ENCODE results near the gene EPHB2.

The EPHB2 gene

DNA sequence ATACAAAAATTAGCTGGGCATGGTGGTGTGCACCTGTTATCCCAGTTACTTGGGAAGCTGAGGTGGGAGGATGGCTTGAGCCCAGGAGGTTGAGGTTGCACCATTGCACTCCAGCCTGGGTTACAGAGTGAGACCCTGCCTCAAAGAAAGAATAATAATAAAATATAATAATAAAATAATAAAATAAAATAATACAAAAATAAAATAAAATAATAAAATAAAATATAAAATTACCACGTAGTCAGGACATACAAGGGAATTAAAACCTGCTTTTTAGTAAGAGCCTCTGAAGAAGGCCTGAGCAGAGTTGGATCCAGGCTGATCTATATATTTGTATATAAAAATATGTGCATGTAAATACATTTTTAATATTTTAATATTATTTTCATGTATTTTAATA lies 41.7 kb downstream of the EPHB2 start:
- no peak for DNase-seq

DNA sequence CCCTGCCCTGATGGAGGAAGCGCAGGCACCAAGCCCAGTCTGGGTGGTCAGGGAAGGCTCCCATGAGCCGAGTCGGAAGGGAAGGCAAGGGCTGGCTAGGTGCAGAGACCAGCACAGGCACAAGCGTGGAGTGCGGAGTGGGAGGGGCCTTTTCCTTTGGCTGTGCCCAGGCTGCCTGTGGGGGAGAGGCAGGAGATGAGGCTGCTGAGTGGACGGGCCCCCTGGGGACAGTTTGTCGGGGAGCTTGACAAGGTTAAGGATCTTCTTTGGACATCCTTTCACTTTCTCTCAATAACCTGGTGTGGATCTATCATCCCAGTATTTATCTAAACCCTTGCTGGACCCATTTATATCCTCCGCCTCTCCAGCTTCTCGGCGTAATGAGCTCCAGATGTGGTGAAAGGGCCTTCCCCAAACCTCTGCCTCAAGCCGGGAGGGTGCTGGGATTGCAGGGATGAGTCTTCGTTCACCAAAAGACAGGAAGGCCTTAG lies 42.9 kb downstream of the EPHB2 start:
- no peak for DNase-seq

DNA sequence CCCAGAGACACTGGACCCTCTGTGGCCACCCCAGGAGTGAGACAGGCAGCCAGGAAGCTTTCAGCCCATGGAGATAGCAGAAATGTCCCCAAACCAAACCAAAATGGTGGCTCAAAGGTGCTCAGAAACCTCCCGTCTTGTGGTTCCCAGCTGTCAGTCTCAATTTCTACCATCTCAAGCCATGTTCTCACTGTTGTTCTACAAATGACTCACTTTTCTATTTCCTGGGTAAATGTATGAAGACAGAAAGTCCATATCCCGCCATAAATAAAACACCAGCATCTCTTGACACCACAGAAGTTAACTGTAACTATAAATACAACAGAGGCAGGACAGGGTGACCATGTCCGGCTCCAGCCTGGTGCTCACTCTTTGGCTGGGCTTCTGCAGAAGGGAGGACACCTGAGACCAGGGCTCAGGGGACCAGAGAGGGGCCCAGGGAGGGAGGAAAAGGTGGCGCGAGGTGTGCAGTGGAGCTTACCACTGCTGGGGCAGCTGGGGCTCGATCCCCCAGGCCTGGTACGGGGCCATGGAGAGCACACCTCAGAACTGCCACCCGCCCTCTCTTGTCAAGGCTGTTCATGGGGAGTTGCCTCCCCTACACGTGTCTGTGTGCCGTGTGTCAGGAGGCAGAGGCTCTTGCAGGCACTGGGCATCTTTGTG lies 43.6 kb downstream of the EPHB2 start:
- DNase-seq = no peak

DNA sequence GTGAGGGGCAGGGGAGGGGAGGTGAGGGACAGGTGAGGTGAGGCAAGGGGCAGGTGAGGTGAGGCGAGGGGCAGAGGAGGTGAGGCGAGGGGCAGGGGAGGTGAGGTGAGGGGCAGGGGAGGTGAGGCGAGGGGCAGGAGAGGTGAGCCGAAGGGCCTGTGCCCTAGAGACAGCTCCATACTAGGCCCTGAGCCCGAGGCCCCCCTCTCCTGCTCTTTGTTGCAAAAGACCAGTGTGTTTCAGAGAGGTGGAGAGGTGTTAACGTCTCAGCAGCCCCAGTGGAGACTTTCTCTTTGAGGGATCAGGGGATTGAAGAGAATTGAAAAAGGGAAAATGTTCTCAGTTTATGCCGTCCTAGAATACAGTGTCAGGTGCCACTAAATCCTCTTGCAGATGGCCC lies 44.2 kb downstream of the EPHB2 start:
- DNase-seq = no peak

DNA sequence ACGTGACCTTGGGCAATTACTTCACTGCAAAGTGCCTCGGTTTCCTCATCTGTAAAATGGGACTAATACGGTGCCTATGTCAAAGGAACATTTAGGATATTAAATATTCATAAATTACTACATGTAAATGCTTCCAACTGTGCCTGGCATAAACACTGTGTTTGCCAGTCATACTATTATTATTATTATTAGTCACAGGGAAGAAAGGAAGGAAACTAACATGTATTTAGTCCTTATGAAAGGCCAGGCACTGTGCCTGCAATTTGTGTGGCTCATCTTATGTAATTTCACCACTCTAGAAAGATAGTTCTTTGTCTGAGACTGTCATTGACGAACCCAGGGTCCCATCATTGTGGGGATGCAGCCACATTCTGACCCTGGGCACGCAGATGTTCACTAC lies 45.0 kb downstream of the EPHB2 start:
- no peak for DNase-seq

DNA sequence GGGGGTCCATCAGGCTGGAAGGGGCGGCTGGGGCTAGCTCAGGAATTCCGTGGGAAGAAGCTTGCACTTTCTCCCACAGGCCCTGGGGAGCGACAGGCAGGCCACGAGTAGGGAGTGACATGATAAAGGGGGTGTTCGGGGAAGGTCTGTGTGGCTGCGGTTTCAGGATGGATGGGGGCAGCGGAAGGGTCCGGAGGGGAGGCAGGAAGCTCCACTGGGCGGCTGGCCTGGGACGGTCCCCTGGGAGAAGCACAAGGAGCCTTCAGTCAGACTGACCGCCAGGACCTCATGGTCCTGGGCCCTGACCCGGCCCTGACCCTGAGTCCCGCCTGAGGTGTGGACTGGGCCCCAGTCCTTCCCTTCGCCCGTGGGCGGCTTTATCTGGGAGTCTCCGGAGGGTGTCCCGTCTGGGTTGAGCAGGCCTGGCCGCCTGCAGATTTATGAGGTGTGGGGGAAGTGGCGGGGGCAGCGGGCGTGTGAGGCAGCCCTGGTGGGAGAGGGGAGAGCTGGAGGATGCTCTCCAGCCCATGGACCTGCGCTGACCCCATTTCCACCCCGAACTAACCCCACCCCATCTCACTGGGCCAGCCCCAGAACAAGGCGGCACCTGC lies 45.6 kb downstream of the EPHB2 start:
- DNase-seq = no peak

DNA sequence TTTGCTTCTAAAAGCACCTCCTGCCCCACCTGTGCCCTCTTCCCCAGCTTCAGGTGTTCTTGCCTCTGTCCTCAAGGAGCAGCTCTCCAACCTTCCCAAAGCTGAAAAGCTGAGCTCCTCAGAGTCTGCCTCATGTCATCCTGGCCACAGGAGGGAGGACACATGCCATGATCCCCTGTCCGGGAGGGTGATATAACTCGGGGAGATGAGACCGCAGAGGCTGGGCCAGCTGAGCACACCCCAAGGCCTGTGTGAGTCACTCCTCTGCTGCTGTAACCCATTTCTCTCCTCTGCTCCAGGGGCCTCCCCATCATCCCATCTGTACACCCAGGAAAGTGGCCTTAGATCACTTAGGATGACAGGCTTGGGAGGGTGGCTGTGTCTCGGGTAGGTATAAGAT lies 49.8 kb downstream of the EPHB2 start:
- DNase-seq = no peak

DNA sequence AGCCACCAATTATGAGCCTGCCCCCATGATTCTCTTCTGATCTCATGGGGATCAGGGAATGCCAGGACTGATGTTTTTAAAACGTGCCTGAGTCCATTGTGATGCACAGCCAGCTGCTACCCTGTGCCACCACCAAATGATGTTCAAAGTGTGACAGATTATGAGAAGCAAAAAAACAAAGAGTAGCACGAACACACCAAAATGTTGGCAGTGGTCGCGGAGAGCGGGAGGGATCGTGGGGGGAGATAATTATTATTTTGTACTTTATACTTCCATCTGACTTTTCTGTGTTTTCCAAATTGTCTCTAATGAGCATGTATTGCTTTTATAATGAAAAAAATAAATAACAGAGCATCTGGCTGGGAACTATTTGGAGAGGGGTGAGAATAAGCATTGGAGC lies 50.5 kb downstream of the EPHB2 start:
- no peak for DNase-seq

DNA sequence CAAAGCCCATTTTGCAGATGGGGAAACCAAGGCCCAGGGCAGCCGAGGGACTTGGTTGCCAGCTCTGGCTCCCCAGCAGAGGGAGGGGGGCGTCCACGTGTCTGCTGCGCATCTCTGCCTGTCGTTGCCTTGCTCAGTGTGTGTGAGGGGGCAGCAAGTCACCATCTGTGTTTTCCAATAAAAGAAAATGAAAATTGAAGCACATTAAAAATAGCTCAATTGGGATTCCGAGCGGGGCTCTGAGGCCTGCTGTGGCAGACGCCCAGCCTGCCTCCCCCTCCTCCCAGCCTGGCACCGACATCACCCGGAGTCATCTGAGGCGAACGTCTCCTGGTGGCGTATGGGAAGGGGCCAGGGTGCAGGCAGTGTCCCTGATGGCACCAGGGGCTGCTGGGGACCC lies 51.2 kb downstream of the EPHB2 start:
- DNase-seq = no peak

DNA sequence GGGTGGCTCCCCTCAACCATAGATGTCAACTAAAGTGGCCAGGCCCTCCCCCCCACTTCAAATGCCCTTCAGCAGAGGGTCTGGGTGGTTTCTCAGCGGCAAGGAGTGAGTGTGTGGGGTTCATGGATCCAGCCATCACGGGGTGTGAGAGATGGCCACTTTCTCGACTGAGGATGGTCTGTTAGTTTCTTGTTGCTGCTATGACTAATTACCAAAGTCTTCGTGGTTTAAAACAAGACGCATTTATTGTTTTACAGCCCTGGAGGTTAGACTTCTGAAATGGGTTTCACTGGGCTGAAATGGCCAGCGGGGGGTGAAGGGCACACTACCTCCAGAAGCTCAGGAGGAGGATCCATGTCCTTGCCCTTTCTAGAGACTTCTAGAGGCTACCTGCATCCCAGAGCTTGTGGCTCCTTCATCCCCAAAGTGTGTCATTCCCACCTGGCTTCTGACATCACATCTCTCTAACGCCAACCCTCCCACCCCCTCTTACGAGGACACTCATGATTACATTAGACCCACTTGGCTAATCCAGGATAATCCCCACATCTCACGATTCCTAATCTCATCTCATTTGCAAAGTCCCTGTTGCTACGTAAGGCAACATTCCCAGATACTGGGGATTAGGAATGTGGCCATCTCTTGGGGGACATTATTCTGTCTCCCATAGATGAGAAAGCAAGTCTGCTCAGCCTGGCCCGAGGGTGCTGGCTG lies 53.0 kb downstream of the EPHB2 start:
- DNase-seq = no peak

DNA sequence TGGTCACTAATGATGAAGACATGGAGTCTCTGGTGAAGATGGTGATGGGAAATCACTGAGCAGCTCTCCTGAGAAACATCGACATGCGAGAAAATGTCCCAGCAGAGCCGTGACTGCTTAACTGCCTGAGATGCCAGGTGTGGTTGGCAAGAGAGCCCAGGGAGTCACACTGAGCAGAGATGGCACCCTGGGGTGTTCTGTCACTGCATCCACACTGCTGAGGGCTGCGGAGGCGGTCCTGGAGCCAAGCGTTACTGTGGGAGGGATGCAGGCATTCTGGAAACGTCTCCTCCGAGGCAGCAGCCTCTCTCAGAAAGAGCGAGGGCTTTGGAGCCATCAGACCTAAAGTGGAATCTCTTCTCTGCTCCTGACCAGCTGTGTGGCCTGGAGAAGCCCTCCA lies 57.2 kb downstream of the EPHB2 start:
- no peak for DNase-seq

DNA sequence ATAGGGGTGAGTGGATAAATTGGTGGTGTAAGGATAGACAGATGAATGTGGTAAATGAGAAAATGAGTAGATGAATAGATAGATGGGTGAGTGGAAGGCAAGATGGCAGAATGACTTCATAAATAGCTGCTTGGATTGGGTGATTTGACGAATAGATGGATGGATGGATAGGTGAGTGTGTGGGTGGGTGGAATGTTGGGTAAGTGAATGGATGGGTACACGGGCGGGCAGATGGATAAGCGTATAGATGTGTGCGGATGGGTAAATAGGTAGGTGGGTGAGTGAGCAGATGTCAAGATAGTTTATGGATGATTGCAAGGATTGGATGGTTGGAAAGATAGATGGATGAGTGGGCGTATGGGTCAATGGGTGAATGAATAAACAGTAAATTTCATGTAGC lies 59.3 kb downstream of the EPHB2 start:
- no peak for DNase-seq

DNA sequence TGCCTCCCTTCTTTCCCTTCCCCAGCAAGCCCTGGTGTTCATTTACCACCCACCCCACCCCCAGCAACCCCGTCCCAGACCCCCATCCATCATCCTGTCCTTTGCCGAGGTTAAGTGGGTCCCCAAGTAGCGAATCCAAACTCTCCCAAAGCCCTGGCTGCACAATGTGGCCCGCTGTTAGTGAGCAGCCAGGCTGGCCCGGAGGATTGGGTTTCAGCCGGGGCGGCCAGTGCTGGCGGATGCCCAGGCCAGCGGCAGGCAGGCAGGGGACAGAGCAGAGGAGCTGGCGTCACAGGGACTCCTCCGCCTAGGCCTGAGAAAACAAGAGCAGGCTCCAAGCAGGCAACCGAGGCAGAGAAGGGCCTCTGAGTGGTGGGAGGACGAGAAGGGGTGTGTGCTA lies 61.4 kb downstream of the EPHB2 start:
- no peak for DNase-seq

DNA sequence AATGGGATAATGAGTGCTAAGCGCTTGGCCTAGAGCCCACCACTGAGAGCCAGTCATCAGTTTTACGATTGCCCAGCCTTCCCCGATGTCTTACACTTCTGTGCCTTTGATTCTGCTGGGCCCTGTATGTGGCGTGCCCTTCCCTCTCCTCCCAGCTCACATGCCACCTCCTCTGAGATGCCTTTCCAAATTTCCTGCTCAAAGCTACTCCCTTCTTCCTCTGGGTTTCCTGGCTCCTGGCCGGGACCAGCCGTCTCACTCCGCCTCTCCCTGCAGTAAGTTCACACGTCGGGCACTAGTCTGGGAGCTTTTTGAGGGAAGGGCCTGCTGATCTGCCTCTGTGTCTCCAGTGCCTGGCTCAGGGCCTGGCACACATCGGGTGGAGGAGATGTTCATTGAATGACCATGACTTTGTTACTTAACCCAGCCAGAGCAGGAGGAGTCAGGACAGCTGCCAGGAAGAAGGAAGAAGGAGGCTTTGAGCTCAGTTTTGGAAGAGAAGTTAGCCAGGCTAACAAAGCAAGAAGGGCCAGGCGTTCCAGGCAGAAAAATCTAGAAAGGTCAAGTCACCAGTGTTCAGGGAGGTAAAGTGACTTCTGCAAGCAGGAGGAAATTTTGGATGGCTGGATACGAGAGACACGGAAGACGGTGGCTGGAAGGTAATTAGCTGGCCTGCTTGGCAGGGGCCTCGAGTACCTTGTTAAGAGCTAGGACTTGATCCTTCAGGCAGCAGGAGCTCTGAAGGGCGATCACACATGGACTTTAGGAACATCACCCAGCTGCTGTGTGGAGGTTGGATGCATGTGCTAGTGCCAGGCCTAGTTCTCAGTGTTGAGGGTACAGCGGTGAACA lies 63.6 kb downstream of the EPHB2 start:
- no peak for DNase-seq

DNA sequence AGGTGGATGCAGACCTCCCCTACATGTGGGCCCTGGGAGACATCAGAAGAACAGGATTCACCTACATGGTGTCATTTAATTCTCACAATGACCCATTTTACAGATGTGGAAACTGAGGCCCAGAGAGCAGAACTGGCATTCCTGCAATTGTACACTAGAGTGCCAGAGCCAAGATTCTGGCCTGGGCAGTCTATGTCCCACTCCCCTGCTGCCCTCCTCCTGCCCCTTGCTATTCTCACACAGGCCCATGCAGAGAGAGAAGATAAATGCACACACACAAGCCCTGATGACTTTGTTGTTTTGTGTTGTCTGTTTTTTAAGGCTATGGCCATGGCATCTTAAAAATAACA lies 64.2 kb downstream of the EPHB2 start:
- no peak for DNase-seq

DNA sequence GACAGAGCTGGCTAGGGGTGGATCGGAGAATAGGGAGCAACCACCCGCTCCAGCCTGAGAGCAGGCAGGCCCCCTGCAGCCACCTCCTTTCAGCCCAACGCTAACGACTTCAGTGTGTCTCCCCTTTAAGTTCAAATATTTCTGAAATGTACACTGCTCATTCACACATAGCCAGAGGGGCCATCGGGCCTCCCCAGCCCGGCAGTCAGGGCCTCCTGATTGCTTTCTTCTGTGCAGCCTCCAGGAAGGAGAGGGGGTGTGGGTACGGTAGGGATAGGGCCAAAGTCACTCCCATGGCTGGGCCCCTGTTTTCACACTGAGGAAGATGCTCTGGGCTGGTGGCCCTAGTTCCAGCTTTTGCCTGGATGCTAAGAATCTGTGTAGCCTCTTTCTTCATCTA lies 64.8 kb downstream of the EPHB2 start:
- no peak for DNase-seq

DNA sequence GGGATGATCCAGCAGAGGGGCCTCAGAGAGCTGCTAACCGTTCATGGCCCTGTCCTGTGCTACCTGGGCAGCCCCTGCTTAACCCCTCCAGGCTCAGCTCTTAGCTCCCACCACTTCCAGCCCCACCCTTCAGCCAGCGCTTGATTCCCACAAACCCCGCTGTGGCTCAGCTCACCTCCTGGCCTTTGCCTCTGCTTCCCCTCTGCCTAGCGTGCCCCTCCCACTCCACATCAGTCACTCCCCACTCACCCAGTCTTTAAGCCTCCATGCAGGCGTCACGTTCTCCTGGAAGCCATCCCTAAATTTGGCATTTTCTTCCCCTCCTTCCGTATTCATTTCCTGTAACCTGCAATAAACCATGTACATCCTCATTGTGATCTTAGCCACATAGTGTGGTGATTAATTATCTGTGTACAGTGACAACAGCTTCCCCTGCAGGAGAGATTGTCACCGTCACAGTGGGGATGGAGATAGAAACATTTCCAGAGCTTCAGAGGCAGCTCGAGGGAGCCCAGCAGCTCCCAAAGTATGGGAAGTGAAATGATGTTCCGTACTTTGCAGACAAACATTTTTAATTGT lies 65.5 kb downstream of the EPHB2 start:
- no peak for DNase-seq

DNA sequence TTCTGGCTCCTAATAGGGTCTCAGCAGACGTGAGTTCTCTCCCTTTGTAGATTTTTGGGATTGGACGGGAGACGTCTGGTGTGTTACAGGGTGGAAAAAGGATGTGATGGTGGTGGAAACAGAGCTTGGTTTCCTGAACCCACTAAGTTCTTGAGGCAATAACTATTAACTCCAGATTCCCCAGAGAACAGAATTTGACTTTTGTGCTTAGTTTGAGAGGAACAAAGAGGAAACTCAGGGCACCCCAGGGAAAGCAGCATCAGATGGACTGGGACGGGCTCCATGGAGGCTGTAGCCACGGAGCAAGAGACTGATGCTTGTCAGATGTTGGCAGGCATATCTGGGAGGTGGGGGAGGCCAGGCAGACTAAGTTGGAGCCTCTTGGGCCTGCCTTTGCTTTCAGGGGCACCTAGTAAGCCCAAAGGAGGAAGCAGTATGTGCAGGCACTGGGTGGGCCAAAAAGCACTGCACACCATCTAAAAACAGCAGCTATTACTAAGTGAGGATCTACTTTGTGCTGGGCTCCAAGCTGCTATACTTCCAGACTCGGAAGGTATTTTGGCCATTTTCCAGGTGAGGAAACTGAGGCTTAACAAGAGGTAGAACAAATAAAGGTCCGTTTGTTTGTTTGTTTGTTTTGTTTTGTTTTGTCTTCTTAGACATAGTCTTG lies 66.9 kb downstream of the EPHB2 start:
- no peak for DNase-seq

DNA sequence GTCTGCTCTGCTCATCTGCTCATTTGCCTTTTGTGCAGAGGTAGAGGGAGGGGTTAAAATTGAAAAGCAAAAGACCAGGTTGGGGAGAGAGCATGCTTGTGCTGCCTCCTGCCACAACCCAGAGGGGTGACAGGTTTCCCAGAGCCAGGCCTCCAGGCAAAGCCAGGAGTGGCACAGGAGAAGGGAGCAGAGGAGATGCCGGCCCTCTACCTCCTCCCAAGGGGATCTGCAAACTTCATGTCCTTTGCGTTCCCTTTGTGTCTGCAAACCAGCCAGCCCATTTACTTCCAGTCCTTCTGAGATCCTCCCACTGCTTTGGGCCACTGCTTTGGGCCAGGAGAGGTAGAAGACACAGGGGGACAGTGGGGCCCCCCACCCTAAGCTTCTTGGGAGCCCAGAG lies 67.8 kb downstream of the EPHB2 start:
- DNase-seq = no peak

DNA sequence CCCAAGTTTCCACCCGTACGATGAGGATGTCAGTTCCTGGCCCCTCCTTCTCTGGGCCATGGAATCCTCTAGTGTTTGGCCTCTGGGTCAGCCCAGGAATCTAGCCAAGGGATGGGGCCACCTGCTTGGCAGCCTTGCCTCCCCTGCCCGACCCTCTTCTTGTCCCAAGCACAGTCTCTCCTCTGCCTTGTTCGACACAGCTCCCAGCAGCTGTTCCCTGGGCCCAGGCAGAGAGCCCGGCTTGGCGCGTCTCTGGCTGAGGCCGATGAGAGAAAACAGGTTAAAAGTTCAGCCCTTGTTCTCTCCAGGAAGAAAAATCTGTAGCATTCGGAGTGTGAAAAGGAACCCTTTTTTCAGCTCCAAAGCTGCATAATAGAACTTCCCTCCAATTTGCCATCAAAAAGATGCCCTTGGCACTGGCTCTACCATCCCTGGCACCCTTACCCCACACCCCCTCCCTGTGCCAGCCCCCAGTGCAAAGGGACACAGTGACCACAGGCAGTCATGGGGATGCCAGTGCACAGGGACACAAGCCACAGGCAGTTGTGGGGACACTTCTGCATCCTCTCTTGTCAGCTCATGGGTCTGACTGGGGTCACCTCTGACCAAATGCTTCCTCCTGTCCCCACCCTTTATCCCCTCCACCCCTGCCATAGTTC lies 68.4 kb downstream of the EPHB2 start:
- no peak for DNase-seq

DNA sequence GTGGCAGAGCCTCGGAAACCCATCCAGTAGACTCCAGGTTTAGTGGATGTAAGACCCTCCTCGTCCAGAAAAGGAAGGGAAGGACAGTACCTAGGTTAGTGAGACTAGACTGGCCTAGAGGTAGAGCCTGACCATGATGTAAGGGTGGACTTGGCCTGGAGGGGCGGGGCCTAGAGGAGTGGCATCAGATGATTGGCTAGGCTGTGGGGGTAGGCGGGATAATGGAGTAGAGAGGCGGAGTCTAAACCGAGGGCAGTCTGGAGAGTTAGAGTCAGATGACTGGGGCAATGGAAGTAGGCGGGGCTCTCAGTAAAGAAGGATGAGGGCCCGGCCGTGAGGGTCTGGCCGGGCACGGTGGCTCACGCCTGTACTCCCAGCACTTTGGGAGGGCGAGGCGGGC lies 70.1 kb downstream of the EPHB2 start:
- no peak for DNase-seq

DNA sequence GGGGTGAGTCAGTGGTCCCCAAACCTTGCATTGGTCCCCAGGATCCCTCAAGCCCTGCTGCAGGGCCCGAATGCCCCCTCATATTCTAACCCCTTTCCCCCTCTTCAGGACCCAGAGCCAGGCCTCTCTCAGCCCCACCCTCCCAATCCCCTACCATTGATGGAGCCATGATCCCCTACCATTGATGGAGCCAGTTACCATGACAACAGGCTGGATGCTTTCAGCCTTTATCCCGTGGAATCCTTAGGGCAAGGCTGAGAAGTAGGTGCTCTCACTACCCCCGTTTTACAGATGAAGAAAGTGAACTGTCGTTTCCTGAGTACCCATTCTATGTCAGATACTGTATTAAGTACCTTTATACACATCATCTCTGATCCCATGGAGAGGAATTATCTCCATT lies 70.8 kb downstream of the EPHB2 start:
- DNase-seq = no peak
